Activated naive CD8-positive, alpha-beta T cell treated with anti-CD3 and anti-CD28 coated beads for 36 hours (primary cell): Measurements from ENCODE around the gene ATP2A3. TPM values are rescaled to one million over a fixed set of nuclear protein-coding genes. Genes with fewer than 3 reads are reported as not detected.
A peak's percentile ranks its signal among the peaks of the same experiment; 100 is the strongest.
"Not testable (repeated sequence)": the region's sequence is repeated elsewhere in the genome, so short reads cannot be mapped to it uniquely, and the experiment has no call there.

Experiments used
- DNase-seq: peaks from one replicate; pipeline ENCODE4 v3.0.0; 2021
- H3K27ac Mint-ChIP-seq: one replicate; pipeline ENCODE4 v1.8.0; 2022; ENCODE audit warnings: mild to moderate bottlenecking, moderate library complexity, mixed read lengths
- H3K27me3 Mint-ChIP-seq: one replicate; pipeline ENCODE4 v1.8.0; 2022; ENCODE audit warnings: mild to moderate bottlenecking, mixed read lengths
- H3K36me3 Mint-ChIP-seq: one replicate; pipeline ENCODE4 v1.8.0; 2021; ENCODE audit warnings: mild to moderate bottlenecking, mixed read lengths
- H3K4me1 Mint-ChIP-seq: one replicate; pipeline ENCODE4 v1.8.0; 2021; ENCODE audit warnings: mixed read lengths
- H3K4me3 Mint-ChIP-seq: one replicate; pipeline ENCODE4 v1.8.0; 2022; ENCODE audit warnings: mild to moderate bottlenecking, moderate library complexity, mixed read lengths
- H3K9me3 Mint-ChIP-seq: one replicate; pipeline ENCODE4 v1.8.0; 2022; ENCODE audit warnings: mixed read lengths
- total RNA-seq, 2 experiments: library from RNA; stranded (reverse); gene quantifications; one replicate each; pipeline ENCODE4 v1.2.3, GENCODE V29; 2021

Gene ATP2A3
- total RNA-seq, 2 experiments from 2014 or later = 85.7 to 89.9 TPM

- DNase-seq = no peak
- H3K27ac Mint-ChIP-seq = peak overlapping the region; percentile 68
- no peaks in the 10 kb centered on the region for H3K27me3 Mint-ChIP-seq
- peaks cover 58% of the 10 kb centered on the region for H3K4me1 Mint-ChIP-seq
- H3K9me3 Mint-ChIP-seq = no peaks in the 10 kb centered on the region
- peaks cover 7% of the 10 kb centered on the region for H3K36me3 Mint-ChIP-seq
- H3K4me3 Mint-ChIP-seq = no peak overlapping the region
These were observed 6.3 kb downstream of the ATP2A3 start for GRCh38 chr17:3957735-3958599.

GRCh38 chr17:3956983-3957382 lies 7.3 kb downstream of the ATP2A3 start:
- Mint-ChIP-seq H3K4me3 (no peak overlapping the region), H3K27me3 (no peaks in the 10 kb centered on the region), H3K4me1 (peaks cover 48% of the 10 kb centered on the region), H3K9me3 (no peaks in the 10 kb centered on the region), H3K27ac (peak overlapping the region; percentile 68), H3K36me3 (peaks cover 4% of the 10 kb centered on the region)
- no peak for DNase-seq

GRCh38 chr17:3956327-3956957 lies 7.8 kb downstream of the ATP2A3 start:
- peaks cover 43% of the 10 kb centered on the region for H3K4me1 Mint-ChIP-seq
- peak; percentile 23 for DNase-seq
- no peaks in the 10 kb centered on the region for H3K9me3 Mint-ChIP-seq
- peaks cover 4% of the 10 kb centered on the region for H3K36me3 Mint-ChIP-seq
- no peaks in the 10 kb centered on the region for H3K27me3 Mint-ChIP-seq
- peak overlapping the region; percentile 27 for H3K27ac Mint-ChIP-seq
- H3K4me3 Mint-ChIP-seq = no peak overlapping the region

GRCh38 chr17:3955673-3955988 lies 8.6 kb downstream of the ATP2A3 start:
- Mint-ChIP-seq H3K27ac (no peak overlapping the region), H3K4me3 (no peak overlapping the region), H3K4me1 (peaks cover 36% of the 10 kb centered on the region), H3K9me3 (no peaks in the 10 kb centered on the region), H3K36me3 (peaks cover 2% of the 10 kb centered on the region), H3K27me3 (no peaks in the 10 kb centered on the region)
- DNase-seq = no peak

GRCh38 chr17:3954976-3955672 lies 9.1 kb downstream of the ATP2A3 start:
- DNase-seq = no peak
- H3K36me3 Mint-ChIP-seq = peaks cover 1% of the 10 kb centered on the region
- H3K9me3 Mint-ChIP-seq = no peaks in the 10 kb centered on the region
- no peak overlapping the region for H3K27ac Mint-ChIP-seq
- peaks cover 31% of the 10 kb centered on the region for H3K4me1 Mint-ChIP-seq
- H3K27me3 Mint-ChIP-seq = no peaks in the 10 kb centered on the region
- no peak overlapping the region for H3K4me3 Mint-ChIP-seq

GRCh38 chr17:3954086-3954485 lies 10.2 kb downstream of the ATP2A3 start:
- Mint-ChIP-seq H3K4me1 (peaks cover 23% of the 10 kb centered on the region), H3K9me3 (no peaks in the 10 kb centered on the region), H3K27ac (no peak overlapping the region), H3K36me3 (peaks cover 1% of the 10 kb centered on the region), H3K27me3 (no peaks in the 10 kb centered on the region), H3K4me3 (no peak overlapping the region)
- no peak for DNase-seq

- Mint-ChIP-seq H3K9me3 (no peaks in the 10 kb centered on the region), H3K27ac (no peak overlapping the region), H3K4me3 (no peak overlapping the region), H3K36me3 (peaks cover 1% of the 10 kb centered on the region), H3K4me1 (peaks cover 21% of the 10 kb centered on the region), H3K27me3 (no peaks in the 10 kb centered on the region)
- DNase-seq = no peak
These were observed 10.7 kb downstream of the ATP2A3 start for GRCh38 chr17:3953542-3953941.

- H3K27ac Mint-ChIP-seq = no peak overlapping the region
- peaks cover 1% of the 10 kb centered on the region for H3K36me3 Mint-ChIP-seq
- no peaks in the 10 kb centered on the region for H3K9me3 Mint-ChIP-seq
These were observed 12.1 kb downstream of the ATP2A3 start for GRCh38 chr17:3952186-3952585.

GRCh38 chr17:3951420-3951819 lies 12.8 kb downstream of the ATP2A3 start:
- no peak overlapping the region for H3K4me3 Mint-ChIP-seq
- no peak for DNase-seq
- peaks cover 4% of the 10 kb centered on the region for H3K4me1 Mint-ChIP-seq
- no peaks in the 10 kb centered on the region for H3K9me3 Mint-ChIP-seq
- peaks cover 1% of the 10 kb centered on the region for H3K36me3 Mint-ChIP-seq
- H3K27me3 Mint-ChIP-seq = no peaks in the 10 kb centered on the region
- no peak overlapping the region for H3K27ac Mint-ChIP-seq

More at GRCh38 chr17:3952186-3952585, 12.1 kb downstream of the ATP2A3 start:
- Mint-ChIP-seq H3K4me3 (no peak overlapping the region), H3K27me3 (no peaks in the 10 kb centered on the region), H3K4me1 (peaks cover 12% of the 10 kb centered on the region)
- no peak for DNase-seq

- H3K4me1 Mint-ChIP-seq = no peaks in the 10 kb centered on the region
- no peaks in the 10 kb centered on the region for H3K9me3 Mint-ChIP-seq
- H3K4me3 Mint-ChIP-seq = no peak overlapping the region
- H3K36me3 Mint-ChIP-seq = peaks cover 1% of the 10 kb centered on the region
- no peak for DNase-seq
- no peaks in the 10 kb centered on the region for H3K27me3 Mint-ChIP-seq
- no peak overlapping the region for H3K27ac Mint-ChIP-seq
These were observed 13.2 kb downstream of the ATP2A3 start for GRCh38 chr17:3951003-3951402.

GRCh38 chr17:3950584-3950983 lies 13.7 kb downstream of the ATP2A3 start:
- no peak overlapping the region for H3K27ac Mint-ChIP-seq
- no peak for DNase-seq
- H3K4me3 Mint-ChIP-seq = no peak overlapping the region
- H3K4me1 Mint-ChIP-seq = peaks cover 2% of the 10 kb centered on the region
- no peaks in the 10 kb centered on the region for H3K9me3 Mint-ChIP-seq
- H3K36me3 Mint-ChIP-seq = peaks cover 6% of the 10 kb centered on the region
- no peaks in the 10 kb centered on the region for H3K27me3 Mint-ChIP-seq

GRCh38 chr17:3949418-3949817 lies 14.8 kb downstream of the ATP2A3 start:
- Mint-ChIP-seq H3K36me3 (peaks cover 9% of the 10 kb centered on the region), H3K27me3 (no peaks in the 10 kb centered on the region), H3K4me3 (no peak overlapping the region), H3K4me1 (peaks cover 2% of the 10 kb centered on the region), H3K27ac (no peak overlapping the region), H3K9me3 (no peaks in the 10 kb centered on the region)
- DNase-seq = no peak

- not testable (repeated sequence) for H3K27me3 Mint-ChIP-seq, H3K4me1 Mint-ChIP-seq, H3K9me3 Mint-ChIP-seq, H3K4me3 Mint-ChIP-seq, DNase-seq, H3K27ac Mint-ChIP-seq, H3K36me3 Mint-ChIP-seq
These were observed 15.7 kb downstream of the ATP2A3 start for GRCh38 chr17:3948551-3948950.

- Mint-ChIP-seq H3K4me3 (no peak overlapping the region), H3K36me3 (peaks cover 15% of the 10 kb centered on the region), H3K4me1 (peaks cover 2% of the 10 kb centered on the region), H3K27me3 (no peaks in the 10 kb centered on the region), H3K27ac (no peak overlapping the region), H3K9me3 (no peaks in the 10 kb centered on the region)
- no peak for DNase-seq
These were observed 16.9 kb downstream of the ATP2A3 start for GRCh38 chr17:3947318-3947810.

- no peaks in the 10 kb centered on the region for H3K9me3 Mint-ChIP-seq
These were observed 17.5 kb downstream of the ATP2A3 start for GRCh38 chr17:3946711-3947235.

More at GRCh38 chr17:3946711-3947235, 17.5 kb downstream of the ATP2A3 start:
- DNase-seq = no peak
- Mint-ChIP-seq H3K4me1 (peaks cover 2% of the 10 kb centered on the region), H3K4me3 (no peak overlapping the region), H3K36me3 (peaks cover 15% of the 10 kb centered on the region), H3K27me3 (no peaks in the 10 kb centered on the region), H3K27ac (no peak overlapping the region)
